Neural cell (in vitro differentiated cells): Measurements from ENCODE around the gene DIABLO.

Source experiments
- CTCF ChIP-seq: fragments of 450-650 bp; IDR thresholded peaks from 2 replicates; pipeline ENCODE4 v1.5.1; 2014; ENCODE audit warnings: antibody characterized with exemption, mild to moderate bottlenecking, moderate library complexity; ENCODE audit not compliant: poor library complexity, severe bottlenecking
- EZH2 ChIP-seq: fragments of 200-600, 300-800 bp; shearing (Covaris generic), sonication (generic); IDR thresholded peaks from 2 replicates; pipeline ENCODE4 v1.6.1; 2014; ENCODE audit warnings: antibody characterized with exemption, low read length, borderline replicate concordance, mild to moderate bottlenecking; ENCODE audit not compliant: insufficient read depth, poor library complexity, severe bottlenecking
- MXI1 ChIP-seq: fragments of 450-650 bp; conservative IDR thresholded peaks from 2 replicates; pipeline ENCODE4 v1.6.1; 2014; ENCODE audit warnings: antibody characterized with exemption, mild to moderate bottlenecking; ENCODE audit not compliant: poor library complexity, severe bottlenecking
- POLR2AphosphoS5 ChIP-seq: IDR thresholded peaks from 2 replicates; pipeline ENCODE4 v1.6.1; 2012
- REST ChIP-seq: IDR thresholded peaks from 2 replicates; pipeline ENCODE4 v1.6.1; 2012; ENCODE audit warnings: borderline replicate concordance

- TF ChIP-seq CTCF (no peak), EZH2 (no peak), POLR2AphosphoS5 (no peak), MXI1 (no peak), REST (no peak)
These were observed 51.6 kb downstream of the DIABLO start, which contains the start of gene IL31 for GRCh38 chr12:122174155-122174845.
